ENCODE results near the gene EPB41L5.

GRCh38 chr2:120218181-120218580 lies 205.3 kb downstream of the EPB41L5 start:
- TF ChIP-seq CTCF (IDR thresholded peaks at IDR 0.05): no peak
- TF ChIP-seq EP300 (IDR thresholded peaks at IDR 0.05): no peak
- no peak for TF ChIP-seq POLR2A (IDR thresholded peaks at IDR 0.05)

Measured in upper lobe of left lung (tissue), 4 donors.